A549 treated with GW870086 at 1 μM for 4 hours (cell line): ENCODE measurements around the gene NIT2. TPM values are rescaled to one million over a fixed set of nuclear protein-coding genes. Genes with fewer than 3 reads are reported as not detected.

Experiments
- total RNA-seq: library from RNA; stranded (reverse); fragments of 200-300 nt; extraction: Qiagen RNA extraction; gene quantifications from 5 replicates; pipeline ENCODE4 v1.2.3, GENCODE V29; 2022; ENCODE audit warnings: low read depth

The NIT2 gene, protein sequence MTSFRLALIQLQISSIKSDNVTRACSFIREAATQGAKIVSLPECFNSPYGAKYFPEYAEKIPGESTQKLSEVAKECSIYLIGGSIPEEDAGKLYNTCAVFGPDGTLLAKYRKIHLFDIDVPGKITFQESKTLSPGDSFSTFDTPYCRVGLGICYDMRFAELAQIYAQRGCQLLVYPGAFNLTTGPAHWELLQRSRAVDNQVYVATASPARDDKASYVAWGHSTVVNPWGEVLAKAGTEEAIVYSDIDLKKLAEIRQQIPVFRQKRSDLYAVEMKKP
- total RNA-seq: 74.3 to 96.0 TPM (median 91.2 TPM) in 5 replicates

DNA sequence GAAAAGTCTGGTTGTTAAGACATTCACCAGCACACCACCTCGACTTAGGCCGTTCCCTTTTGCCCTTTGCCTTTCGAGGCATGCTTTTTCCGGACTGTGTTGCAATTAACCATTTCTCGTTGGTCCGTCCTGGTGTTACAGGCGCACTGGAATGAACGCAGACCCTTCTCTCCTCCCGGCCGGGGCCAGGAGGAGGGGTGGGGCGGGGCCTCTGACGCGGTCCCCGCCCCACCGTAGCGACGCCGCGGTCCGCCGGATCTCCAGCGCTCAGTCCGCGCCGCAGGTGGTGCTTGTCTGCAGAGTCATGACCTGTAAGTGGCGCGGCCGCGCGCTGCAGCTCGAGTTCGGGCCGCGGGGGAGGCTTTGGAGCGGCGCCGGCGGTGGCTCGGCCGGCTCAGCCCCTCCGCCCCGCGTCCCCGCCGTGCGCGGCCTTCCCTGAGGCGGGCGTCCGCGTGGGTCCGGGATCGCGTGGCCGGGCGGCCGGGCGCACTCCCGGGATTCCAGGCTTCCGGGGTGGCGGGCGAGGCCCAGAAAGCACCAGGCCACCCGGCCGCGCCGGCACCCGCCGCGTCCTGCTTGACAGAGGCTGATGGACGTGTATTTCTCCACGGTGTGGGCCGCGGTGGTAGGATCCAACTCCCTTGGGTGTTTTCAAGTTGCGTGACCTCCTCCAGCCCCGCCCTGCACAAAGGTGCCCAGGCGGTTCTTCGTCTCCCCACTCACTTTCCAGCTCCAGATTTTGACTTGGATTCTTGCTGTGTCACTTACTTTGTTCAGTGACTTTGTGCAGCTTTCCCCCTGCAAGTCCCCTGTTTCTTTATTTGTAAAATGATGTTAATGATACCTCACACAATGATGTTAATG, at the start of gene NIT2:
Gene NIT2, plus strand, starts transcription at position 270 of the 864 bp plus-strand sequence. Its CDS starts 35 bp downstream, at position 305.

DNA sequence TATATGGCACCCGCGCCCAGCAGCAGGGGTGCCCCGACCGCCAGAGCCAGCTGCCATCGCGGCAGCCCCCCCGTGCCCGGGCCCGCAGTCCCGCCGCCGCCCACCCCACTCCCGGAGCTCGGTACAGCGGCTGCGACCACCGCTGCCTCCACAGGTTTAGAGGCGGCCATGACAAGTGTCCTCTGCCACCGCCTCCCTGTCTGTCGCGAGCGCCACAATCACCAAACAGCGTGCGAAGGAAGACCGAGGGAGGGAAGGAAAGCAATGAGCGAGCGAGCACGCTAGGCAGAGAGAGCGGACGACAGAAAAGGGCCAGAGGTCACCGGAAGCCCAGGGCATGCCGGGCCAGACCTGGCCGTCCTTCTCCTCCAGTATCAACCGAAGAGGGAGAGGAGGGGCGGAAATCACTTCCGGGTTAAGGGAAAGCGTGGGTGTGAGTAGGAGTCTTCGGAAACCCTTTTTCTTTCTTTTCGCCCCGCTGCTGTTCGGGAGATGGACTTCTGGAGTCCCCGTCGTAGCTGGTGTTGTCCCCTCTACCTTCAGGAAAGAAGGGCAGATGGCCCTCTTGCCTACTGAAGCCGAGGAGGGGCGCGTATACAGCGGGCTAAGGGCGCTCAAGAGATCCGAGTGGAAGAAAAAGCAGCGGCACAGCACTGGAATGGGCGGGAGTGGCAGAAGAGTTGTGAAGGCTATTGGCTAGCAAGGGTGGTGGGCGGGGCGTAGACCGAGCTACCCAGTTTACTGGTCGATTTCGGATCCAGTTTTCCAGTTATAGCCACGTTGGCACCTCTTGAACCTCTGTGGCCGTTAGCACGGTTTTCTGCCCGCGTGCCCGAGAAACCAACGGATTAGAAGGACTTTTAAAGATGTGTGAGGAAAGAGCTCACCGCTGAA, 66.5 kb downstream of the NIT2 start, which contains the start of the genes LNP1 and TOMM70:
Gene LNP1, plus strand, starts transcription at position 760 of the 894 bp plus-strand sequence. CDS start 28,191 bp downstream, outside the sequence.
Gene TOMM70, minus strand, starts transcription at position 310 of the 894 bp plus-strand sequence. Its CDS starts 140 bp downstream, at position 170.

Other genes with a start within 250 kb of the NIT2 start
- gene FILIP1L, start 220.3 kb upstream of the NIT2 start, total RNA-seq: 0.08 to 0.87 TPM (median 0.17 TPM) in 5 replicates
- 9.7 to 15.3 TPM (median 12.7 TPM) in 5 replicates for gene TBC1D23, start 73.8 kb upstream of the NIT2 start, total RNA-seq
- gene TOMM70, start 66.3 kb downstream of the NIT2 start, total RNA-seq: 41.6 to 52.2 TPM (median 49.3 TPM) in 5 replicates
- 0.66 to 1.3 TPM (median 0.89 TPM) in 5 replicates for gene LNP1, start 66.8 kb downstream of the NIT2 start, total RNA-seq
- 1.9 to 2.6 TPM (median 2.2 TPM) in 5 replicates for gene TMEM45A, start 157.9 kb downstream of the NIT2 start, total RNA-seq